ENCODE measurements around the gene PGC. TPM values are rescaled to one million over a fixed set of nuclear protein-coding genes. Genes with fewer than 3 reads are reported as not detected.

Gene PGC
- total RNA-seq, 1 donor from 2014 or later = not detected

DNA sequence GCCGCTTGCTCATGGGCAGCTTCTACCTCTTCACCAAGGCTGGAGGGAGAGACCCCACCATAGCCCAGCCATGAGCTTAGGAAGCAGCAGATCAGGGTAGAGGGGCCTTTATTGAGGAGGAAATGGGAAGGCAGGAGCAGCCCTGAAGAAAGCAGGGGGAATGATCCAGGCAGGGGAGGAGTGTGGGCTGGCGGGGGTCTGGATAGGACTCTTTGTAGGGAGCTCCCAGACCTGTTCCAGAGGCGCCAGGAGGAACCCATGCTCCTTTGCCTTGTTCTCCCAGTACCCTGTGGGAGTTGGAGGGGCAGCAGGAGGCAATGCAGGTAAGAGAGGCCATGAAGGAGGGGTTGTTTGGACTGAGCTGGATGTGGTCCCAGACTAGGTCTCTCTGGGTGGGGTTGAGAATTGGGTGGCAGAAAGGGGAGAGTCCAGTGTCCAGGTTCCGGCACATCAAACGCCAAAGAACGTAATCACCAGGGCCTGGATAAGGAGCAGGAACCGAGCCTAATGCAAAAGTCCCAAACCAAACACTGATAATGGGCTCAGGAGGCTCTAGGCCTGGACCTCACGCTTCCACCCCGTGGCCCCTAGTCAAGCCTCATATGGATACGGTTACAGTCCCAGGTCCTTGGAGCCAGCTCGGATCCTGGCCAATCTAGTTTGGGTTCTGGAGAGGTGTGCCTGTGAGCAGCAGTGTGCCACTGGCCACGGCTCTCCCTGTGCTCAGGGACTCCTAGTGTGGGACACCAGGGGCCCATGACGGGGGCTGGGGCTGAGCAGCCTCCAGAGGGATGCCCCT, 12.1 kb upstream of the PGC start:
- H3K36me3 Mint-ChIP-seq (ENCODE audit: insufficient read depth) = no peaks in the 10 kb centered on the region
- H3K9me3 Mint-ChIP-seq (ENCODE audit: low read depth) = no peaks in the 10 kb centered on the region
- peaks cover 15% of the 10 kb centered on the region for H3K27me3 Mint-ChIP-seq
- DNase-seq (ENCODE audit: low spot score, unreplicated experiment) = no peak
- H3K27ac Mint-ChIP-seq = no peak overlapping the region
- TF ChIP-seq, protein P1, sequence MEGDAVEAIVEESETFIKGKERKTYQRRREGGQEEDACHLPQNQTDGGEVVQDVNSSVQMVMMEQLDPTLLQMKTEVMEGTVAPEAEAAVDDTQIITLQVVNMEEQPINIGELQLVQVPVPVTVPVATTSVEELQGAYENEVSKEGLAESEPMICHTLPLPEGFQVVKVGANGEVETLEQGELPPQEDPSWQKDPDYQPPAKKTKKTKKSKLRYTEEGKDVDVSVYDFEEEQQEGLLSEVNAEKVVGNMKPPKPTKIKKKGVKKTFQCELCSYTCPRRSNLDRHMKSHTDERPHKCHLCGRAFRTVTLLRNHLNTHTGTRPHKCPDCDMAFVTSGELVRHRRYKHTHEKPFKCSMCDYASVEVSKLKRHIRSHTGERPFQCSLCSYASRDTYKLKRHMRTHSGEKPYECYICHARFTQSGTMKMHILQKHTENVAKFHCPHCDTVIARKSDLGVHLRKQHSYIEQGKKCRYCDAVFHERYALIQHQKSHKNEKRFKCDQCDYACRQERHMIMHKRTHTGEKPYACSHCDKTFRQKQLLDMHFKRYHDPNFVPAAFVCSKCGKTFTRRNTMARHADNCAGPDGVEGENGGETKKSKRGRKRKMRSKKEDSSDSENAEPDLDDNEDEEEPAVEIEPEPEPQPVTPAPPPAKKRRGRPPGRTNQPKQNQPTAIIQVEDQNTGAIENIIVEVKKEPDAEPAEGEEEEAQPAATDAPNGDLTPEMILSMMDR (IDR thresholded peaks at IDR 0.05; ENCODE audit: unreplicated experiment) = no peak
- H3K4me1 Mint-ChIP-seq (ENCODE audit: low read depth) = no peaks in the 10 kb centered on the region
- H3K4me3 Mint-ChIP-seq (ENCODE audit: low read depth) = no peak overlapping the region

DNA sequence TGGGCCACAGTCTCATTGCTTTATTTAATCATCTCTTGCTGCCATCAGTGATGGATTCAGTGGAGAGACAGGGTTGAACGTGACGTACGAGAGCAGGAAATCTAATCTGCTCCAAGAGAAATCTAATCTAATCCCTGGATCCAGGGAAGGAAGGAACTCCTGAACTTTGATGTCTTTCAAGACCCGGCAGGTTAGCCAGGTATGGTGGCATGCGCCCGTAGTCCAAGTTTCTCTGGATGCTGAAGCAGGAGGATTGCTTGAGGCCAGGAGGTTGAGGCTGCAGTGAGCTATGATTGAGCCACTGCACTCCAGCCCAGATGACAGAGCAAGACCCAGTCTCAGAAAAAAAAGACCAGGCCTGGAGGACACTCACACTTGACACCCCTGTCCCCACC, 11.4 kb upstream of the PGC start:
- Mint-ChIP-seq H3K9me3 (ENCODE audit: low read depth) (no peaks in the 10 kb centered on the region), H3K27me3 (peaks cover 15% of the 10 kb centered on the region), H3K4me1 (ENCODE audit: low read depth) (no peaks in the 10 kb centered on the region), H3K4me3 (ENCODE audit: low read depth) (no peak overlapping the region), H3K27ac (no peak overlapping the region), H3K36me3 (ENCODE audit: insufficient read depth) (no peaks in the 10 kb centered on the region)
- TF ChIP-seq, protein P1 (IDR thresholded peaks at IDR 0.05; ENCODE audit: unreplicated experiment) = no peak
- DNase-seq (ENCODE audit: low spot score, unreplicated experiment) = no peak

DNA sequence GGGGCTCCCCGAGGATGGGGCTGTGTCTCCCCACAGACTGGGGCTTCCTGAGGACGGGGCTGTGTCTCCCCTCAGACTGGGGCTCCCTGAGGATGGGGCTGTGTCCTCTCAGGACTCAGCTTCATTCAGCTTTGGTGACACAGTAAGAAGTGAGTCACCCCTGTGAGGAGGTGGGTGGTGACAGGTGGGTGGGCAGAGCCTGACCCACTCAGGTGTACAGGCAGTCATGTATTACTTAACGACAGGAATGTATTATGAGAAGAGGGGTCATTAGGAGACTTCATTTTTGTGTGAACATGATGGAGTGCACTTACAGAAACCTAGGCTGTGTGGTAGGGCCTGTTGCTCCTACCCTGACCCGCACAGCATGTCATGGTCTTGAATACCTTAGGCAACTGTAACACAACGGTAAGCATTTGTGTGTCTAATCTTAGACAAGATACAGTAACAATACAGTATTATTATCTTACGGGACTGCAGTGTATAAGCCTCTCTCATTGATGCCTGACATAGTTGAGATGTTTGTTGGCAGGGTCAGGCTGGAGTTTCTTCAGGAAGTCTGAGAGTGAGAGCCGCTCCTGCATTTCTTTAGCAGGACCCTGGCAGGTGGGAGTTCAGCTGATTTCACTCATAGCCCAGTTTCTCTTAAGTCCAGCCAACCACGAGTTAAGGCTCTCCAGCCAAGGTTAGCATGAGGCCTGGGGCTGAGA, 10.9 kb upstream of the PGC start:
- Mint-ChIP-seq H3K36me3 (ENCODE audit: insufficient read depth) (no peaks in the 10 kb centered on the region), H3K27me3 (peaks cover 17% of the 10 kb centered on the region), H3K27ac (no peak overlapping the region), H3K9me3 (ENCODE audit: low read depth) (no peaks in the 10 kb centered on the region), H3K4me3 (ENCODE audit: low read depth) (no peak overlapping the region), H3K4me1 (ENCODE audit: low read depth) (no peaks in the 10 kb centered on the region)
- DNase-seq (ENCODE audit: low spot score, unreplicated experiment) = no peak
- TF ChIP-seq, protein P1 (IDR thresholded peaks at IDR 0.05; ENCODE audit: unreplicated experiment) = no peak

DNA sequence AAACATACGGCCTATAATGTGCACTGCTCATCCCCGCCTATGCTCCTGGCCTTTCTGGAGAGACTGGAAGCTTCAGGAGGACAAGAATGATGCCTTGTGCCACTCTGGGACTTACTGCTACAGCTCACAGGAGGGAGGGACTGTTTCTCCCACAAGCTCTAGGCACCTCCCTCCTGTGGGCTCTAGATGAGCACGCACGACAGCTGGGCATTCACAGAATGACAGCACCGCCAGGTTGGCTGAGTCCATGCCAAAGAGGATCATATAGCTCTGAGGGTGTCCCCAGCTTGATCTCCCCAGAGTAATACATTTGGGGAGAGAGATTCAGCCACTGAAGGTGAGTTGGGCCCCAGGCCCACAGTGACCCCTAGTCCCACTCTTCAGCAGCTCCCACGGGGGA, 10.1 kb upstream of the PGC start:
- Mint-ChIP-seq H3K9me3 (ENCODE audit: low read depth) (no peaks in the 10 kb centered on the region), H3K4me3 (ENCODE audit: low read depth) (no peak overlapping the region), H3K27ac (no peak overlapping the region), H3K36me3 (ENCODE audit: insufficient read depth) (no peaks in the 10 kb centered on the region), H3K27me3 (peaks cover 18% of the 10 kb centered on the region), H3K4me1 (ENCODE audit: low read depth) (no peaks in the 10 kb centered on the region)
- TF ChIP-seq, protein P1 (IDR thresholded peaks at IDR 0.05; ENCODE audit: unreplicated experiment) = no peak
- DNase-seq (ENCODE audit: low spot score, unreplicated experiment) = no peak

DNA sequence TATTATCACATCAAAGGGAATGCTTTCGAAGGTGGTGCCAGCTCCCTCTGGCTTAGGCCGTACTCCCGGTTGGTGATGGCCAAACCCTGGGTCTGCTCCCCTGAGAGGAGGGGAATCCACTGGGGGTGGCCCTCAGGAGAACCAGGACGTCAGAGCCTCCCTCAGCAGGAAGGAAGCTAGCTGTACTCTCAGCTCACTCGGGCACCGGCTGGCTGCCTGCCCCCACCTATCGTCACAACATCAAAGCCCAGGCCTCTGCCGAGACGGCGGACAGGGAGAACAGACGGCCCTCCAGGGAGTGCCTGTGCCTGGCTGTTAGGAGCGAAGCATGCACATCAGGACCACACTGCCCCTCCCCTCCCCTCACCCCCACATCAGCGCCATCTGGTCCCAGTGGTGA, 9.2 kb upstream of the PGC start:
- H3K9me3 Mint-ChIP-seq (ENCODE audit: low read depth) = no peaks in the 10 kb centered on the region

More for the DNA sequence above, 9.2 kb upstream of the PGC start:
- DNase-seq (ENCODE audit: low spot score, unreplicated experiment) = no peak
- no peaks in the 10 kb centered on the region for H3K4me1 Mint-ChIP-seq (ENCODE audit: low read depth)
- TF ChIP-seq, protein P1 (IDR thresholded peaks at IDR 0.05; ENCODE audit: unreplicated experiment) = no peak
- H3K27ac Mint-ChIP-seq = no peak overlapping the region
- H3K36me3 Mint-ChIP-seq (ENCODE audit: insufficient read depth) = no peaks in the 10 kb centered on the region
- H3K4me3 Mint-ChIP-seq (ENCODE audit: low read depth) = no peak overlapping the region
- peaks cover 16% of the 10 kb centered on the region for H3K27me3 Mint-ChIP-seq

All from progenitor cell of endocrine pancreas (in vitro differentiated cells).